ENCODE measurements around the gene NUS1. TPM values are rescaled to one million over a fixed set of nuclear protein-coding genes. Genes with fewer than 3 reads are reported as not detected.

NUS1 gene
- total and polyA plus RNA-seq, 4 donors = 20.3 to 36.5 (median 31.5) TPM

- TF ChIP-seq, protein P1, sequence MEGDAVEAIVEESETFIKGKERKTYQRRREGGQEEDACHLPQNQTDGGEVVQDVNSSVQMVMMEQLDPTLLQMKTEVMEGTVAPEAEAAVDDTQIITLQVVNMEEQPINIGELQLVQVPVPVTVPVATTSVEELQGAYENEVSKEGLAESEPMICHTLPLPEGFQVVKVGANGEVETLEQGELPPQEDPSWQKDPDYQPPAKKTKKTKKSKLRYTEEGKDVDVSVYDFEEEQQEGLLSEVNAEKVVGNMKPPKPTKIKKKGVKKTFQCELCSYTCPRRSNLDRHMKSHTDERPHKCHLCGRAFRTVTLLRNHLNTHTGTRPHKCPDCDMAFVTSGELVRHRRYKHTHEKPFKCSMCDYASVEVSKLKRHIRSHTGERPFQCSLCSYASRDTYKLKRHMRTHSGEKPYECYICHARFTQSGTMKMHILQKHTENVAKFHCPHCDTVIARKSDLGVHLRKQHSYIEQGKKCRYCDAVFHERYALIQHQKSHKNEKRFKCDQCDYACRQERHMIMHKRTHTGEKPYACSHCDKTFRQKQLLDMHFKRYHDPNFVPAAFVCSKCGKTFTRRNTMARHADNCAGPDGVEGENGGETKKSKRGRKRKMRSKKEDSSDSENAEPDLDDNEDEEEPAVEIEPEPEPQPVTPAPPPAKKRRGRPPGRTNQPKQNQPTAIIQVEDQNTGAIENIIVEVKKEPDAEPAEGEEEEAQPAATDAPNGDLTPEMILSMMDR (IDR thresholded peaks at IDR 0.05; ENCODE audit: control extremely low read depth, extremely low read depth) = no peak
Observed at GRCh38 chr6:117655380-117655779, 19.9 kb upstream of the NUS1 start.

DNA sequence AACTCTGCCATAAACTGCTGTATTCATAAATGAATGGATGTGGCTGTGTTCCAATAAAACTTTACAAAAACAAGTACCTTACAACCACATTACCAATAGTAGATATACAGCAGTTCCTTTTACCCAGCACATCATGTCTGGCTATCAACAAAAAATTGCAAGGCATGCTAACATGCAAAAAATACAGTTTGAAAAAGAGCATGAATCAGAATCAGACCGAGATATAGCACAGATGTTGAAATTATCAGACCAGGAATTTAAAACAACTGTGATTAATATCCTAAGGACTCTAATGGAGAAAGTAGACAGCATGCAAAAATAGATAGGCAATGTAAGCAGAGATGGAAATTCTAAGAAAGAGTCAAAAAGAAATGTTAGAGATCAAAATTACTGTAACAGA is 8.4 kb upstream of the NUS1 start:
- Histone ChIP-seq H3K27me3 (ENCODE audit: control insufficient read depth in 3 of 3, insufficient read depth in 3 of 3, low read length in 2 of 3) (no peaks in the 10 kb centered on the region), H3K9me3 (ENCODE audit: control insufficient read depth in 4 of 4, insufficient read depth in 3 of 4, low read length in 3 of 4) (no peaks in the 10 kb centered on the region), H3K36me3 (ENCODE audit: control insufficient read depth in 4 of 4, insufficient read depth in 4 of 4, low read length in 4 of 4) (no peaks in the 10 kb centered on the region), H3K27ac (ENCODE audit: low read depth in 1 of 2, low read length in 1 of 2) (no peak overlapping the region), H3K4me3 (no peak overlapping the region), H3K9ac (ENCODE audit: insufficient read depth in 1 of 2, low read length in 2 of 2) (no peak overlapping the region), H3K4me1 (ENCODE audit: control insufficient read depth in 5 of 5, insufficient read depth in 5 of 5, low read length in 5 of 5) (no peaks in the 10 kb centered on the region)
- TF ChIP-seq, protein P1 (IDR thresholded peaks at IDR 0.05; ENCODE audit: control extremely low read depth, extremely low read depth) = no peak
- WGBS, 2 donors = 69 to 82% methylated on average over 1 of the region's 1 CpG
- no peak for ATAC-seq (ENCODE audit: insufficient read depth, low FRiP score)
- no peak for DNase-seq

More at GRCh38 chr6:117655380-117655779, 19.9 kb upstream of the NUS1 start:
- no peaks in the 10 kb centered on the region for H3K36me3 ChIP-seq (ENCODE audit: control insufficient read depth in 4 of 4, insufficient read depth in 4 of 4, low read length in 4 of 4)
- no peak for ATAC-seq (ENCODE audit: insufficient read depth, low FRiP score)
- 80 to 90% methylated on average over 2 of the region's 2 CpGs for WGBS, 2 donors
- H3K4me3 ChIP-seq = no peak overlapping the region
- no peak overlapping the region for H3K9ac ChIP-seq (ENCODE audit: insufficient read depth in 1 of 2, low read length in 2 of 2)
- no peak overlapping the region for H3K27ac ChIP-seq (ENCODE audit: low read depth in 1 of 2, low read length in 1 of 2)
- H3K27me3 ChIP-seq (ENCODE audit: control insufficient read depth in 3 of 3, insufficient read depth in 3 of 3, low read length in 2 of 3) = no peaks in the 10 kb centered on the region
- H3K9me3 ChIP-seq (ENCODE audit: control insufficient read depth in 4 of 4, insufficient read depth in 3 of 4, low read length in 3 of 4) = no peaks in the 10 kb centered on the region
- H3K4me1 ChIP-seq (ENCODE audit: control insufficient read depth in 5 of 5, insufficient read depth in 5 of 5, low read length in 5 of 5) = no peaks in the 10 kb centered on the region
- no peak for DNase-seq

GRCh38 chr6:117668736-117669135 is 6.5 kb upstream of the NUS1 start:
- ATAC-seq (ENCODE audit: insufficient read depth, low FRiP score) = no peak
- H3K4me1 ChIP-seq (ENCODE audit: control insufficient read depth in 5 of 5, insufficient read depth in 5 of 5, low read length in 5 of 5) = no peaks in the 10 kb centered on the region

More at GRCh38 chr6:117668736-117669135, 6.5 kb upstream of the NUS1 start:
- no peak overlapping the region for H3K27ac ChIP-seq (ENCODE audit: low read depth in 1 of 2, low read length in 1 of 2)
- no peaks in the 10 kb centered on the region for H3K36me3 ChIP-seq (ENCODE audit: control insufficient read depth in 4 of 4, insufficient read depth in 4 of 4, low read length in 4 of 4)
- no peak overlapping the region for H3K4me3 ChIP-seq
- H3K27me3 ChIP-seq (ENCODE audit: control insufficient read depth in 3 of 3, insufficient read depth in 3 of 3, low read length in 2 of 3) = no peaks in the 10 kb centered on the region
- TF ChIP-seq, protein P1 (IDR thresholded peaks at IDR 0.05; ENCODE audit: control extremely low read depth, extremely low read depth) = no peak
- no peak overlapping the region for H3K9ac ChIP-seq (ENCODE audit: insufficient read depth in 1 of 2, low read length in 2 of 2)
- DNase-seq = no peak
- no peaks in the 10 kb centered on the region for H3K9me3 ChIP-seq (ENCODE audit: control insufficient read depth in 4 of 4, insufficient read depth in 3 of 4, low read length in 3 of 4)
